SJSA1 (cell line): ENCODE data around the gene APLP1. TPM values are rescaled to one million over a fixed set of nuclear protein-coding genes. Genes with fewer than 3 reads are reported as not detected.
"Not testable (repeated sequence)": the region's sequence is repeated elsewhere in the genome, so short reads cannot be mapped to it uniquely, and the experiment has no call there.

Experiments
- DNase-seq, 2 experiments: peaks; one replicate each; pipeline ENCODE4 v3.0.0-alpha.2; 2015 to 2020; ENCODE audit warnings: low spot score in 2 of 2, low read depth in 1 of 2
- H3K27ac ChIP-seq: fragments of 250-450 bp; sonication (Bioruptor Pico); 2 replicates; pipeline ENCODE4 v1.5.1; 2020; ENCODE audit warnings: mild to moderate bottlenecking, moderate library complexity
- H3K27me3 ChIP-seq: fragments of 250-450 bp; sonication (Bioruptor Pico); replicated peaks from 2 replicates; pipeline ENCODE4 v1.5.1; 2020; ENCODE audit warnings: mild to moderate bottlenecking, moderate library complexity
- H3K36me3 ChIP-seq: fragments of 250-450 bp; sonication (Bioruptor Pico); 2 replicates; pipeline ENCODE4 v1.5.1; 2020; ENCODE audit warnings: mild to moderate bottlenecking
- H3K4me1 ChIP-seq: fragments of 250-450 bp; sonication (Bioruptor Pico); replicated peaks from 2 replicates; pipeline ENCODE4 v1.6.1; 2021; ENCODE audit warnings: mild to moderate bottlenecking
- H3K4me3 ChIP-seq: fragments of 250-450 bp; sonication (Bioruptor Pico); 2 replicates; pipeline ENCODE4 v1.5.1; 2020; ENCODE audit warnings: mild to moderate bottlenecking
- H3K9me3 ChIP-seq: fragments of 250-450 bp; sonication (Bioruptor Pico); replicated peaks from 2 replicates; pipeline ENCODE4 v1.5.1; 2020; ENCODE audit warnings: mild to moderate bottlenecking
- total RNA-seq: library from RNA; depleted of rRNA; stranded (reverse); fragments of >200 nt; shearing (Covaris generic); gene quantifications from 2 replicates; pipeline ENCODE4 v1.2.3, GENCODE V29; 2014

Gene APLP1
- total RNA-seq, 1 experiment from 2014 or later, result 11.6 TPM

DNA sequence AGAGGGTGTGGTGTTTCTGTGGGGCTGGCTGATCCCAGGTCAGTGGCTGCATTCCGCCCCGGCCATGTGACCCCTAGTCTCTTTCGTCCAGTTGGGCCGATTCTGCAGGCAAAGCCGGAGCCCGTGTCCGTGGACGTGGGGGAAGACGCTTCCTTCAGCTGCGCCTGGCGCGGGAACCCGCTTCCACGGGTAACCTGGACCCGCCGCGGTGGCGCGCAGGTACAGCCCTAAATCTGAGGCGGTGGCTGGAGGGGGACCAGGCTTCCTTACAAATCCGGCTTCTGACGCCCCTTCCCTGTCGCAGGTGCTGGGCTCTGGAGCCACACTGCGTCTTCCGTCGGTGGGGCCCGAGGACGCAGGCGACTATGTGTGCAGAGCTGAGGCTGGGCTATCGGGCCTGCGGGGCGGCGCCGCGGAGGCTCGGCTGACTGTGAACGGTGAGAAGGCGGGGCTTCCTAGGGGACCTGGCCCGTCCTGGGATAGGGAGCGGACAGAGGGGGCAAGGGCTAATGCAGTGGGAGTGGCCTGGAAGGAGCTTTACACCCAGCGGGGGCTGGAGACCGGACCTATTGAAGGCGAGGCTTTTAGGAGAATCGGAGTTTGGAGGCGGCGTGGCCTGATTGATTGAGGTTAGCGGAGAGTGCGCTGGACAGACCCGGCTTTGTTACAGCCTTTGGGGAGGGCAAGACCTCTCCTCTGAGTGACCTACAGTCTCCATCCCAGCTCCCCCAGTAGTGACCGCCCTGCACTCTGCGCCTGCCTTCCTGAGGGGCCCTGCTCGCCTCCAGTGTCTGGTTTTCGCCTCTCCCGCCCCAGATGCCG is 7.3 kb upstream of the APLP1 start:
- H3K4me1 ChIP-seq, result no peaks in the 10 kb centered on the region
- no peaks in the 10 kb centered on the region for H3K9me3 ChIP-seq
- DNase-seq, result no peak
- H3K27me3 ChIP-seq, result peaks cover 57% of the 10 kb centered on the region
- H3K36me3 ChIP-seq, result no peaks in the 10 kb centered on the region
- no peak overlapping the region for H3K27ac ChIP-seq
- H3K4me3 ChIP-seq, result no peak overlapping the region

DNA sequence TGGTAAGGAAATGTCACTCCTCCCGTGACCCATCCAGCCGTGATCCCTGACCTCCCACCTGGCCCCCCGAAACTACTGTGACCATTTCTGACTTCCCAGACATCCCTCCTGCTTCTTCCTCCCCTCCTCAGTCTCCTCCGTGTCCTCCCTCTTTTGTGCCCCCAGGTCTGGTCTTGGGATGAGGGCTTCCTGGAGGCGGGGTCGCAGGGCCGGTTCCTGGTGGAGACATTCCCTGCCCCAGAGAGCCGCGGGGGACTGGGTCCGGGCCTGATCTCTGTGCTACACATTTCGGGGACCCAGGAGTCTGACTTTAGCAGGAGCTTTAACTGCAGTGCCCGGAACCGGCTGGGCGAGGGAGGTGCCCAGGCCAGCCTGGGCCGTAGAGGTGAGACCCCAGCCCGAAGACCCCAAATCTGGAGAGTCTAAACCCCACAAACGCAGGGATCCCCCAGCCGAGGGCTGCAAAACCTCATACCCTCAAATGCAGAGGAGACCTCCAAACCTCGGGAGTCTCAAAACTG is 6.7 kb upstream of the APLP1 start:
- H3K4me3 ChIP-seq, result no peak overlapping the region
- H3K9me3 ChIP-seq, result no peaks in the 10 kb centered on the region
- no peaks in the 10 kb centered on the region for H3K4me1 ChIP-seq
- no peaks in the 10 kb centered on the region for H3K36me3 ChIP-seq
- no peak overlapping the region for H3K27ac ChIP-seq
- peaks cover 50% of the 10 kb centered on the region for H3K27me3 ChIP-seq
- DNase-seq, result no peak

DNA sequence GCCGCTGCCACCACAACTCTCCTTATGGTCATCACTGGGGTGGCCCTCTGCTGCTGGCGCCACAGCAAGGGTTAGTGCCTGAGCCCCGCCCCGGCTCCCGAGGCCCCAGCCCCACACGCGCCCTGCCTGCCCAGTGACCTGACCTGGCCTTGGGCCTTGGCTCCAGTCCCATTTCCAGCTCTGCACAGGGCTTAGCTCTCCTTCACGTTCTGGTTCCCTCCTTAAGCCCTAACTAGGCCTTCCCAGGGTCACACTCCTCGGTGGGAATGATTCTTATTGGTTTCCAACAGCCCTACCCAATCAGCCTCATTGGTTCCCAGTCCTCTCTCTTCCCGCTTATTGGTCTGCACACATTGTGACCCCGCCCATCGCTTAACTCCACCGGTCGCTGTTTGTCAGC is 5.8 kb upstream of the APLP1 start:
- Histone ChIP-seq H3K27ac (no peak overlapping the region), H3K9me3 (no peaks in the 10 kb centered on the region), H3K27me3 (peaks cover 45% of the 10 kb centered on the region), H3K4me1 (no peaks in the 10 kb centered on the region), H3K4me3 (no peak overlapping the region), H3K36me3 (no peaks in the 10 kb centered on the region)
- DNase-seq, result no peak

DNA sequence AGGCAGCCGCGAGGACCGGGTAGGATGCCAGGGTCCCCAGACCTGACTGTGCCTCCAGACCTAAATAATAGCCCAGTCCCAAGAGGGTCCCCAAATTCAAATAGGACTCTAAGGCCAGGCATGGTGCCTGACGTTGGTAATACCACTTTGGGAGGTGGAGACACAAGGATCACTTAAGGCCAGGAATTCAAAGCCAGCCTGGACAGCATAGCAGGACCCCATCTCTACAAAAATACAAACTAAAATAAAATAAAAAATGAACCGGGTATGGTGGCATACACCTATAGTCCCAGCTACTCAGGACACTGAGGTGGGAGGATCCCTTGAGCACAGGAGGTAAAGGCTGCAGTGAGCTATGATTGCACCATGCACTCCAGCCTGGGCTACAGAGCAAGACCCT is 5.4 kb upstream of the APLP1 start:
- no peak for DNase-seq
- Histone ChIP-seq H3K27me3 (peaks cover 48% of the 10 kb centered on the region), H3K4me1 (peaks cover 1% of the 10 kb centered on the region), H3K27ac (no peak overlapping the region), H3K9me3 (no peaks in the 10 kb centered on the region), H3K36me3 (no peaks in the 10 kb centered on the region), H3K4me3 (no peak overlapping the region)

DNA sequence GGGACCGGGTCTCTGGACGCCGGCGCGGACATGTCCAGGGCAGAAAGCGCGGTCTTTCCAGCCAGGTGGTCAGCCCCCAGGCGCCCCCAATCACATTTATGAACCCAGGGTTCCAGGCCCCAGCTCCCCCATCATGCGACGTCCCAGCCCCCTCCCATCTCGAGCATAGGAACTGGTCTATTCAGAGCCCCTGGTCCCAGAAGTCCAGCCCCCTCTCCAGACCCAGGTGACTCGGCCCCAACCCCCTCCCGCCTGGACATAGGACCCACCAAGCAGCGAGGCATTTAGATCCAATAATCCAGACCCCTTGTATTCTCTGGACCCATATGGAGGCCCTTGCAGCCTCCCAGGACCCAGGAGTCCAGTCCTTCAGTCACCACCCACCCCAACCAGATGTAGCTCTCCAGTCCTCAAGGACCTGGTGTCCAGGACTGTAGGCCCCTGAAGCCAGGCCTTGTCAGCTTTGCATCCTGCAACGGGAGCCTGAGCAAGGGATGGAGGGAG is 501 bp downstream of the APLP1 start:
- Histone ChIP-seq H3K27ac (no peak overlapping the region), H3K27me3 (peaks cover 17% of the 10 kb centered on the region; the same call in 1 of the 2 replicates), H3K9me3 (no peaks in the 10 kb centered on the region), H3K36me3 (no peaks in the 10 kb centered on the region), H3K4me1 (peaks cover 20% of the 10 kb centered on the region), H3K4me3 (peak overlapping the region; percentile 44)
- no peak for DNase-seq

DNA sequence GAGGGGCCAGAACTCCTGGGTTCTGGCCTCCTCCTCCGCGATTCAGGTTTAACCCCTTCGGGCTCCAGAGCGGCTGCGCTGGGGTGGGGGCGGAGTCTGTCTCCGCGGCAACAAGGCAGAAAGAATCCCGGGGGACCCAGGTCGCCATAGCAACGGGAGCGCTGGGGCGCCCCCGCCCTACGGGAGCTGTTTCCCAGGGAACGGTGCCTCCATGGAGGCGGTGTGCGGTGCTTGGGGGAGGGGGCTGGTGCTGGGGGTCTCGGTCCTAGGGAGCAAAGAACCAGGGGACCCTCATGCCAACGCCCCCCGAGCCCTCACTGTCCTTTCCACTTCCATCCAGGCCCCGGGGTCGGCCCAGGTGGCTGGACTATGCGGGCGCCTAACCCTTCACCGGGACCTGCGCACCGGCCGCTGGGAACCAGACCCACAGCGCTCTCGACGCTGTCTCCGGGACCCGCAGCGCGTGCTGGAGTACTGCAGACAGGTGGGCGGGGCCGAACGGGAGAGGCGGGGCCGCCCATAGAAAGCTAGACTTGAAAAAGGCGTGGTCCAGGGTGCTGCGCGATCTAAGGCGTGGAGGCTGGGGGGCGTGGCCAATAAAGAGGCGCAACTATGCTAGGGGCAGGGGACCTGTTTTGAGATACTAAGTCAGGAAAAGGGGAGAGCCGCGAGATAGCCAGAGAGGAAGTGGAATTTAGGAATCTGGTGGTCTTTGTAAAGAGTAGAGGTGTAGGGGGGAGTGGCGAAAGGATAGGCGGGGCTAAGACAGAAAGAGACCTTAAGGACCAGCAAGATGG is 1.2 kb downstream of the APLP1 start:
- Histone ChIP-seq H3K27me3 (peaks cover 17% of the 10 kb centered on the region; the same call in 1 of the 2 replicates), H3K27ac (no peak overlapping the region), H3K4me1 (peaks cover 20% of the 10 kb centered on the region), H3K36me3 (no peaks in the 10 kb centered on the region), H3K4me3 (no peak overlapping the region), H3K9me3 (no peaks in the 10 kb centered on the region)
- DNase-seq, result peak; percentile 52 to 68

DNA sequence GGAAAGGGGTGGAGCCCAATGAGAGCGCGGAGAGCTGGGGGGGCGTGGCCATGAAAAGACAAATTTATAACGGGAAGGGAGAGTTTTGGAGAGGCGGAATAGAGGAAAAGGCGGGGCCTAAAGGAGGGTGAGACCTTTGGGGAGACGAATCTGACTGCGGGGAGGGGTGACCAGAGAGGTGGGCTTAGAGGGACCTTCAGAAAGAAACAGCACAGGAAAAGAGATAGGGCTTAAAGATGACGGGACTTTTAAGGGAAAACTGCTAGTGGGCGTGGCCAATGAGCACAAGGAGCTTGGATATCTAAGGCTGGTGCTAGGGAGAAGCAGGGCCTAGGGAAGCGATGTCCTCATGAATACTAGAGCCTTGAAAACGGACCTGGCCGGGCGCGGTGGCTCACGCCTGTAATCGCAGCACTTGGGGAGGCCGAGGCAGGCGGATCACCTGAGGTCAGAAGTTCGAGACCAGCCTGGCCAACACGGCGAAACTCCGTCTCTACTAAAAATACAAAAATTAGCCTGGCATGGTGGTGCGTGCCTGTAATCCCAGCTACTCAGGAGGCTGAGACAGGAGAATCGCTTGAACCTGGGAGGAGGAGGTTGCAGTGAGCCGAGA is 1.9 kb downstream of the APLP1 start:
- not testable (repeated sequence) for H3K9me3 ChIP-seq, H3K4me3 ChIP-seq, H3K36me3 ChIP-seq, DNase-seq, H3K27ac ChIP-seq
- peaks cover 20% of the 10 kb centered on the region for H3K4me1 ChIP-seq
- H3K27me3 ChIP-seq, result peaks cover 17% of the 10 kb centered on the region; the same call in 1 of the 2 replicates

DNA sequence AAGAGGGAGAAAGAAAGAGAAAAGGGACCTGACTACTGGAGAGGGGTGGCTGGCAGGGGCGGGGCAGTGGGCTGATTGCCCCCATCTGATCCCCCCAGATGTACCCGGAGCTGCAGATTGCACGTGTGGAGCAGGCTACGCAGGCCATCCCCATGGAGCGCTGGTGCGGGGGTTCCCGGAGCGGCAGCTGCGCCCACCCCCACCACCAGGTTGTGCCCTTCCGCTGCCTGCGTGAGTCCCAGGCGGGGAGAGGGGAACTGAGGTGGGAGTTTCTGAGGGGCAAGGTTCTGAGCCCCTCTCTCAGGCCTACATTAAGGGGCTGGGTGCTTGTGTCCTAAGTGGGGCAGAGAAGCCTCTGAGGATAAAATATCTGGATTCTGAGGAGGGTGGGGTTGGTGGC is 2.4 kb downstream of the APLP1 start:
- Histone ChIP-seq H3K4me1 (peaks cover 20% of the 10 kb centered on the region), H3K36me3 (no peaks in the 10 kb centered on the region), H3K27ac (no peak overlapping the region), H3K9me3 (no peaks in the 10 kb centered on the region), H3K27me3 (peaks cover 17% of the 10 kb centered on the region; the same call in 1 of the 2 replicates), H3K4me3 (no peak overlapping the region)
- no peak for DNase-seq

DNA sequence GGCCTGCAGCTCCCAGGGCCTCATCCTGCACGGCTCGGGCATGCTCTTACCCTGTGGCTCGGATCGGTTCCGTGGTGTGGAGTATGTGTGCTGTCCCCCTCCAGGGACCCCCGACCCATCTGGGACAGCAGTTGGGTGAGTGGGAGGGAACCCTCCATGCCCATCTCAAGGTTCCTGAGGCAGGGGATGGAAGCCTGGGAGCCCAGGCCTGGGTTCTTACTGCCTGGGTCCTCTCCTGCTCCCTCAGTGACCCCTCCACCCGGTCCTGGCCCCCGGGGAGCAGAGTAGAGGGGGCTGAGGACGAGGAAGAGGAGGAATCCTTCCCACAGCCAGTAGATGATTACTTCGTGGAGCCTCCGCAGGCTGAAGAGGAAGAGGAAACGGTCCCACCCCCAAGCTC is 3.2 kb downstream of the APLP1 start:
- Histone ChIP-seq H3K4me3 (no peak overlapping the region), H3K27me3 (peaks cover 15% of the 10 kb centered on the region; the same call in 1 of the 2 replicates), H3K4me1 (peaks cover 20% of the 10 kb centered on the region), H3K36me3 (no peaks in the 10 kb centered on the region), H3K9me3 (no peaks in the 10 kb centered on the region), H3K27ac (no peak overlapping the region)
- no peak for DNase-seq

DNA sequence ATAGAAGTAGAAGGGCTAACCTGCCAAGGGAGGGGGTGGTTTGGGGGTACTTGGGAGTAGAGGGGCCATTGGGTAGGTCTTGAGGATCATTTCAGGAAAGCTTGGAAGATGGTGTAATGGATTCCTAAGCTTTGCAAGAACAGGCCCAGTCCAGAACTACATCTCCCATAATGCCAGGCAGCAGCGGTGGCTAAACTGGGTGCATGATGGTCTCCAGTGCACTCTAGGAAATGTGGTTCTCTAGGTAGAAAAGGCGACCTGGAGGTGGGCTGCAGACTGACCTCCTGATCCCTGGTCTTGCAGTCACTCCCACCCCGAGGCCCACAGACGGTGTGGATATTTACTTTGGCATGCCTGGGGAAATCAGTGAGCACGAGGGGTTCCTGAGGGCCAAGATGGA is 3.8 kb downstream of the APLP1 start:
- H3K9me3 ChIP-seq, result no peaks in the 10 kb centered on the region
- no peaks in the 10 kb centered on the region for H3K36me3 ChIP-seq
- no peak overlapping the region for H3K4me3 ChIP-seq
- no peak for DNase-seq
- H3K27me3 ChIP-seq, result peaks cover 15% of the 10 kb centered on the region; the same call in 1 of the 2 replicates
- H3K4me1 ChIP-seq, result peaks cover 20% of the 10 kb centered on the region
- H3K27ac ChIP-seq, result no peak overlapping the region

DNA sequence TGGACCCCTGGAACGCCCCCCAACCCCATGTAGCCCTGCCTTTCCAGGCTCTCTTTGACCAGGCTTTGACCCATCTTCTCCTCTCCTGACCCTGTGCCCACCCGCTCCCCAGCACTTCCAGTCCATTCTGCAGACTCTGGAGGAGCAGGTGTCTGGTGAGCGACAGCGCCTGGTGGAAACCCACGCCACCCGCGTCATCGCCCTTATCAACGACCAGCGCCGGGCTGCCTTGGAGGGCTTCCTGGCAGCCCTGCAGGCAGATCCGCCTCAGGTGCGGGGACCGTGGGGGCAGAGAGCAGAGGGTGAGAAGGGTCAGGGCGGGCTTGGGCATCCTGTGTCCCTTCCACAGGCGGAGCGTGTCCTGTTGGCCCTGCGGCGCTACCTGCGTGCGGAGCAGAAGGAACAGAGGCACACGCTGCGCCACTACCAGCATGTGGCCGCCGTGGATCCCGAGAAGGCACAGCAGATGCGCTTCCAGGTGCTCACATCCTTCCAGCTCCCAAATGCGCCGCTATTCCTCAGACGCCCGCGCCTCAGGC is 6.1 kb downstream of the APLP1 start:
- no peak for DNase-seq
- Histone ChIP-seq H3K27me3 (peaks cover 10% of the 10 kb centered on the region), H3K4me1 (peaks cover 4% of the 10 kb centered on the region), H3K9me3 (no peaks in the 10 kb centered on the region), H3K36me3 (no peaks in the 10 kb centered on the region), H3K27ac (no peak overlapping the region), H3K4me3 (no peak overlapping the region)

DNA sequence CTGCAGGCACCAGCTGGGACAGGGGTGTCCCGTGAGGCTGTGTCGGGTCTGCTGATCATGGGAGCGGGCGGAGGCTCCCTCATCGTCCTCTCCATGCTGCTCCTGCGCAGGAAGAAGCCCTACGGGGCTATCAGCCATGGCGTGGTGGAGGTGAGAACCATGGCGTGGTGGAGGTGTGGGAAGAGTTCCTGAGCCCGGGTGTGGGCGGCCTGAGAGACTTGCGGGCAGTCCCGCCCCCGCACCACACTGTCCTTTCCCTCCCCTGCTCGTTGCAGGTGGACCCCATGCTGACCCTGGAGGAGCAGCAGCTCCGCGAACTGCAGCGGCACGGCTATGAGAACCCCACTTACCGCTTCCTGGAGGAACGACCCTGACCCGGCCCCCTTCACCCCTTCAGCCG is 10.7 kb downstream of the APLP1 start:
- H3K4me3 ChIP-seq, result no peak overlapping the region
- no peaks in the 10 kb centered on the region for H3K4me1 ChIP-seq
- H3K27me3 ChIP-seq, result peaks cover 10% of the 10 kb centered on the region
- no peaks in the 10 kb centered on the region for H3K9me3 ChIP-seq
- no peak for DNase-seq
- no peak overlapping the region for H3K27ac ChIP-seq
- no peaks in the 10 kb centered on the region for H3K36me3 ChIP-seq

DNA sequence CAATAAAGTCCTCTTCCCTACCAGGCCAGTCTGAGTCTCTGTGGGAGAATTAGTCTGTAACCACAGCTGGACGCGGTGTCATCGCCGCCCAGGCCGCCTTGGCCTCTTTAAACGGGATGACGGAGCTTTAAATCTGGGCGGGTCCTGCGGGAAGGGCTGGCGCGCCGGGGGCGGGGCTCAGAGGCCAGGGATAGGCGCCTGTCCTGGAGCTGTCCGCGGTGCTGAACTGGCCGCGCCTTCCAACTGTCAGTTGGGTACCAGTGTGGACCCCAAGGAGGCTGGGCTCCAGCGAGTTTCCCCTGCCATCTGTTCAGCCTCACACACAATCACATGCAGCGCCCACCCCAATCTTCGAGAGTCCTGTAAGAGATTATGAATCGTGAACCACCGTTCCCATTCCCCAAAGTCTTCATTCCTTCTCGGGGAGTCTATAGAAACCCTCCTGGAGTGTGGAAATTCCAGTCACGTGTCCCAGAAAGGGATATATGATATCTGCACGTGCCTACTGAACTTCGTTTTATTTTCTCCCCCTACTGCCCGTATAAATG is 11.5 kb downstream of the APLP1 start:
- H3K4me1 ChIP-seq, result no peaks in the 10 kb centered on the region
- peak; percentile 72 to 92 for DNase-seq
- no peaks in the 10 kb centered on the region for H3K36me3 ChIP-seq
- no peak overlapping the region for H3K27ac ChIP-seq
- no peak overlapping the region for H3K4me3 ChIP-seq
- no peaks in the 10 kb centered on the region for H3K9me3 ChIP-seq
- H3K27me3 ChIP-seq, result peaks cover 10% of the 10 kb centered on the region
